GM10248 (cell line): ENCODE measurements around the gene CYSTM1.

Experiments used
- CTCF ChIA-PET: fragments of 300-600 bp; sonication (Branson Sonifier 250); formaldehyde crosslinking; extraction: SDS; loops from one replicate; lab custom pipeline; 2021; ENCODE audit warnings: antibody characterized with exemption; lab: Yijun Ruan, JAX
- POLR2A ChIA-PET: fragments of 350-650 bp; sonication (Branson Sonifier 250); formaldehyde crosslinking; extraction: SDS; loops from one replicate; lab custom pipeline; 2020; ENCODE audit warnings: antibody characterized with exemption; lab: Yijun Ruan, JAX
- DNase-seq: peaks from one replicate; pipeline ENCODE4 v3.0.0; 2012; ENCODE audit errors: extremely low spot score
- CTCF ChIP-seq: IDR thresholded peaks from 2 replicates; pipeline ENCODE4 v1.5.1; 2012; ENCODE audit warnings: mild to moderate bottlenecking, low read depth; ENCODE audit errors: extremely low read depth, missing control alignments, control extremely low read depth

Gene CYSTM1

GRCh38 chr5:140240987-140241706 is 66.2 kb downstream of the CYSTM1 start:
- TF ChIP-seq CTCF, result no peak
- DNase-seq, result no peak
- CTCF ChIA-PET, result interaction anchor here (1.0 to 22.9 kb wide), 9 partner anchors 9 to 132 kb away, joined by 3 to 462 read pairs (median 10); partner anchors contain the start of gene HBEGF
- POLR2A ChIA-PET, result no interaction called here

- POLR2A ChIA-PET, result no interaction called here
- CTCF ChIA-PET, result interaction anchor here (0.8 to 22.9 kb wide), 10 partner anchors 11 to 478 kb away, joined by 3 to 462 read pairs (median 32); partner anchors contain the start of genes HBEGF and SLC4A9
- DNase-seq, result no peak
- TF ChIP-seq CTCF, result no peak
These were observed 67.1 kb downstream of the CYSTM1 start for GRCh38 chr5:140242099-140242498.

- no peak for TF ChIP-seq CTCF
- ChIA-PET CTCF (interaction anchor here (1.0 to 22.9 kb wide), 28 partner anchors 7 to 477 kb away, joined by 3 to 462 read pairs (median 6); partner anchors contain the start of genes HBEGF, PFDN1 and SLC4A9), POLR2A (no interaction called here)
- no peak for DNase-seq
These were observed 68.0 kb downstream of the CYSTM1 start for GRCh38 chr5:140242890-140243585.

GRCh38 chr5:140243706-140244250 is 68.8 kb downstream of the CYSTM1 start:
- TF ChIP-seq CTCF, result no peak
- POLR2A ChIA-PET, result interaction anchor here (1.9 kb wide), 1 partner anchor 103 kb away, joined by 5 read pairs; the partner anchor contains the start of gene HBEGF
- CTCF ChIA-PET, result interaction anchor here (0.7 to 22.9 kb wide), 41 partner anchors 8 to 476 kb away, joined by 3 to 462 read pairs (median 5); partner anchors contain the start of genes HBEGF, PFDN1 and SLC4A9
- DNase-seq, result no peak

- POLR2A ChIA-PET, result interaction anchor here (1.9 kb wide), 1 partner anchor 102 kb away, joined by 5 read pairs; the partner anchor contains the start of gene HBEGF
- peak; percentile 92 for TF ChIP-seq CTCF
- CTCF ChIA-PET, result interaction anchor here (0.6 to 22.9 kb wide), 42 partner anchors 9 to 477 kb away, joined by 3 to 462 read pairs (median 4); partner anchors contain the start of genes HBEGF, PFDN1 and SLC4A9
- peak; percentile 83 for DNase-seq
These were observed 69.6 kb downstream of the CYSTM1 start for GRCh38 chr5:140244525-140245025.
